ENCODE results near the gene ADIRF. TPM values are rescaled to one million over a fixed set of nuclear protein-coding genes. Genes with fewer than 3 reads are reported as not detected.
"Not testable (repeated sequence)": the region's sequence is repeated elsewhere in the genome, so short reads cannot be mapped to it uniquely, and the experiment has no call there.

ADIRF gene
- total RNA-seq, 1 donor from 2014 or later = 21.9 TPM

GRCh38 chr10:86945361-86946212 is 22.7 kb upstream of the ADIRF start:
- no peak for DNase-seq (ENCODE audit: low spot score)

DNA sequence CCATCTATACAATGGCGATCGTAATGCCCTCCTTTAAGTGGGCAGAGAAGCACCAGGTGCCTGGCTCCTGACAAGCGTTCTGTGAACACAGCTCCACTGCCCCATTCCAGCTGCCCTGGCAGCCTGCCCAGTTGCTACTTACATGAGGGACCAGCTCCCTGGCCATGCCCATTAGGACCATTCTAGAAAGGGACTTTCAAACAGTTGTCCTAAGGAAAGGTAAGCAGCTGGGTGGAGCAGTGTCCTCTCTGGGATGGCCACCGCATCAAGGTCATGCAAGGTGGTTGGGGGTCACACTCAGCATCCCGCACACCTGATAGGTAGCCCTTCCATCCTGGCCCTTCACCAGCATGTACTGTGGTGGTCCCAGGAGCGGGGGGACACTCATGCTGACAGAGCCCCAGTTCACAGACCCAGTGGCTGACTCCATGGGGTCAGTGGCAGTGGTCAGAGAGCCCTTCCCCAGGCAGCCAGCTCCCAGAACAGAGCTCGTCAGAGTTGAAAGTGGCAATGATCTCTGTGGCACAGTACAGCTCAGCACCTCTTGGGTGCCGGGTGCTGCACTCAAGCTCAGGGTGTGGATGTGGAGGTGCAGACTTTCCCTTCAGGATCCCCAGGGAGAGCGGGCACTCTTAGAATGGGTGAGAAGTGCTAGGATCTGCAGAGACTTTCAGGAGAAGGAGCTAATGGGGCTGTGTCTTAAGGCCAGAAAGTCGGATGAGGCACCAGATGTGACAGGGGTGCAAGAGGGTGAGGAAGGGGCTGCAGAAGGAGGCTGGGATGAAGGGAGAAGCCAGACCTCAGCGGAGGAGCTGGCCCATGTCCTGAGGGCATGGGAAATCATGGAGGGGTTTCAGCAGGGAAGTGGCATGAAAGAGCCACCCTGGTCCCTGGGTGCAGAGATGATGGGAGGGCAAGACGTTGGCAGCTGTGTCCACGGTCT is 21.8 kb upstream of the ADIRF start:
- DNase-seq (ENCODE audit: low spot score) = no peak

- DNase-seq (ENCODE audit: low spot score) = not testable (repeated sequence)
These were observed 20.5 kb upstream of the ADIRF start for GRCh38 chr10:86947806-86948205.

DNA sequence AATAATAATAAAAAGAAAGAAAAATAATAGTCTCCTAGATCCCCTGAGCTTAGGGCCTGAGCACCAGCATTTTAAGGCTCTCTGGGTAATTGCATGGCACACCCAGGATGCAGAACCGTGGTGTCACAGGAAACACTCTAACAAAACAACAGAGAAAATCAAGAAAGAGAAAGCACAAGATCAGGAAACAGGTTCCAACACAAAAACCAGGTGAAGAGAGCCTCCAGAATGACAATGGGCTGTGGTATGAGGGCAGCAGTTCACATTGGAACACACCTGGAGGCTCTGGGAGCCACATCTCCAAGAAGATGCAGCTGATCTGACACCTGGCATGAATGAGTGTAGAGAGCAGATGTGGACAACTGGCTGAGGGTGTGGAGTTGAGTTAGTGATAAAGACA is 17.9 kb upstream of the ADIRF start:
- no peak for DNase-seq (ENCODE audit: low spot score)

- DNase-seq (ENCODE audit: low spot score) = no peak
These were observed 17.0 kb upstream of the ADIRF start for GRCh38 chr10:86951184-86951761.

- no peak for DNase-seq (ENCODE audit: low spot score)
These were observed 16.2 kb upstream of the ADIRF start for GRCh38 chr10:86952106-86952505.

GRCh38 chr10:86952697-86953096 is 15.6 kb upstream of the ADIRF start:
- DNase-seq (ENCODE audit: low spot score) = not testable (repeated sequence)

DNA sequence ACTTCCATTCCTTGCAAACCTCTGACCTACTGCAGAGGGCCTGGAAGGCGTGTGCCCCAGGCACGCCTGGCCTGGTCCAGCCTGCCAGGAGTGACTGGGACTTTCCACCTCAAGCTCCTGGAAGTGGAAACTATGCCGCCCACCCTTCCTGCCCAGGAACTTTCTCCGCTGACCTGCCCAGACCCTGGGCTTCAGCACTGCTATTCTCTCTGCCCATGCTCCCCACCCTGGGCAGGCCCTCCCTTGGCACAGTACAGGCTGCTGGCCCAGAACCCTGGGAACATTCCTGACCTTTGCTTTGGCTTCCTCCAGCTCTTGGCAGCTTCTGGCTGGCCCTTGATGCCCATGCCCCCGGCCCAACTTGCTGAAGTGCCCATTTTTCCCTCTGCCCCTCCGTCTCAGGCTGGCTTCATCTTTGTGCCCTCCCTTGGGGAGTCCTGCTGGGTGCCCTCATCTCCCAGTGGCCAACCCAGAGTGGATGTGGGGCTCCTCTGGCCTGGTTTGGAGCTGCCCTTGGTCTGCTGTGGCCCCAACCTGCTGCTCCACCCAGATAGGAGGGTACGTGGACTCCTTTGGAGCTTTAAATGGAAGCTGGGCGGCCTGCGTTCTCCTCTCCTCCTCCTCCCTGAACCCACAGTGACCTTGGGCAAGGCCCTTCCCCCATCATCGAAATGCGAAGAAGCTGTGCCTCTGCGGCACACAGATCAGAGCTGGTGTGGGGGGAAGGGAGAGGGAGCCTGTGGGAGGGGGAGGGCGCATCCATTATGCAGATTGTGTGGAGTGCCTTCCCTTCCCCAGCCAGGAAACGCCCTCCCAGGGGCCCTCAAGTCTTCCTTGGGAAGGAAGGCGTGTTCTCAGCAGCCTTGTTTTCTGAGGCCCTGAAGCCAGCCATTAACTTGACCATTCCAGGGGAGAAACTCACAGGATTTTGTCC is 14.3 kb upstream of the ADIRF start:
- DNase-seq (ENCODE audit: low spot score) = peak; percentile 98

DNA sequence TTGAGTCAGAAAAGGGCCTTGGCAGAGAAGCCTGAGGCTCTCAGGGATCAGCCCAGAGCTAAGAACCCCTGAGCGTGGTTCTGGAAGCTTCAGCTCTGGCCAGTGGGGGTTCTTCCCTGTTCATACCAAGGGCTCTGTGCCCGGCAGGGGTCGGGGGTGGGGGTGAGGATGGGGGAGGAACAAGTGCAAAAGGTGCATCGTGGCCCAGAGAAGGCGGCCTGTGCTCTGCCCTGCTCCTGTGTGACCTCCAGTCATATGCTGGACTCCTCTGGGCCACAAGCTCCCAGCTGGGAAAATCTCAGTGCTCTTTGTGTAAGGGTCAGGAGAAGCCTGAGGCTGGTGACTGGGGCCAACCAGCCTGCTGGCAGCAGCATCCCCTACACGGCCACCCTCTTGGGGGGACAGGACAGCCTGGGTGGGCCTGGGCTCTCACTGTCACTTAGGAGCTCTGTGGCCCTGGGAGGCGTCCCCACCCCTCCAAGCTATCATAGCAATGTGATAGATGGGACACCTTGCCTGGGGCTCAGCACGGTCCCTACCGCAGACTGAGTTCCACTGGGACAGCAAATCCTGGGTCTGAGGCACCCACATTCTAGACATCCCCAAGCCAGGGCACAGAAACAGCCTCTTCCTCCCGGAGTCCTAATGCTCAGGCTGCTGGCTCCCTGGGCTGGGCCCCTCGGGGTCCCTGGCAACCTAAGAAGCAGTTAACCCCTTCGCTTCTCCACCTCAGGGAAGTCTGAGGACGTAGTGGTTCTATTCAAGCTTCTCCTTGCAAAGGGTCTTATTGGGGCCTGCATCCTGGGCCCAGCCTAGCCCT is 13.4 kb upstream of the ADIRF start:
- no peak for DNase-seq (ENCODE audit: low spot score)

- peak; percentile 59 for DNase-seq (ENCODE audit: low spot score)
These were observed 12.6 kb upstream of the ADIRF start for GRCh38 chr10:86955501-86956194.

DNA sequence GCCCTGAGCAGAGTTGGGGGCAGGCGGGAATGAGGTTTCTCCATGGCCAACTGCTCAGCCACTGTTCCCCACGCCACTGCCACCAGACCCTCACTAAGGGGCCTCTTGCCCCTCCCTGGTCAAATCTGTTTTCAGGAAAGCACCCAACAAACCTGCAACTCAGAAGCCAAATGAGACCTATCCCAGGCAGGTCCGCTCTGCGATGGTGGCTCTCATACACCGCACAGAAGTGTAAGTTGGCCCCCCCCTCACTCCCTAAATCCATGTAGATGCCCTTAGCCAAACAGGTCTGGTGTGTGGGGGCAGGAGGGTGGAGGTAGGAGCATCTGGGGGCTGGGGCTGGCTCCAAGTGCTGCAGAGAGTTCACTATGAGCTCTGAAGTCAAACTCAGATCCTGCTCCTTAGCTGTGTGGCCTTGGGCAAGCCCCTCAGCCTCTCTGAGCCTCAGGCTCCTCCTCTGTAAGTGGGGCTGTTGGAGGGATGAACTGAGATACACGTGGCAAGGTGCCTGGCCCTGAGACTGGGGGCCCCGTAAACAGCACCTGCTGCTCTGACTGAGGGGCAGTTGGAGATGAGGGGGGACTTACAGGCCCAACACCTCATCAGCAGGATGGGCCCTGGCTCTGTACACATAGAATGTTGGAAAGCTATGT is 12.0 kb upstream of the ADIRF start:
- no peak for DNase-seq (ENCODE audit: low spot score)

GRCh38 chr10:86956848-86957448 is 11.3 kb upstream of the ADIRF start:
- DNase-seq (ENCODE audit: low spot score) = no peak

- peak; percentile 51 for DNase-seq (ENCODE audit: low spot score)
These were observed 10.7 kb upstream of the ADIRF start, which contains the start of gene MMRN2 for GRCh38 chr10:86957471-86958115. Gene MMRN2 (minus strand): TSS chr10:86957615. CDS start chr10:86957541, 74 bp downstream.

DNA sequence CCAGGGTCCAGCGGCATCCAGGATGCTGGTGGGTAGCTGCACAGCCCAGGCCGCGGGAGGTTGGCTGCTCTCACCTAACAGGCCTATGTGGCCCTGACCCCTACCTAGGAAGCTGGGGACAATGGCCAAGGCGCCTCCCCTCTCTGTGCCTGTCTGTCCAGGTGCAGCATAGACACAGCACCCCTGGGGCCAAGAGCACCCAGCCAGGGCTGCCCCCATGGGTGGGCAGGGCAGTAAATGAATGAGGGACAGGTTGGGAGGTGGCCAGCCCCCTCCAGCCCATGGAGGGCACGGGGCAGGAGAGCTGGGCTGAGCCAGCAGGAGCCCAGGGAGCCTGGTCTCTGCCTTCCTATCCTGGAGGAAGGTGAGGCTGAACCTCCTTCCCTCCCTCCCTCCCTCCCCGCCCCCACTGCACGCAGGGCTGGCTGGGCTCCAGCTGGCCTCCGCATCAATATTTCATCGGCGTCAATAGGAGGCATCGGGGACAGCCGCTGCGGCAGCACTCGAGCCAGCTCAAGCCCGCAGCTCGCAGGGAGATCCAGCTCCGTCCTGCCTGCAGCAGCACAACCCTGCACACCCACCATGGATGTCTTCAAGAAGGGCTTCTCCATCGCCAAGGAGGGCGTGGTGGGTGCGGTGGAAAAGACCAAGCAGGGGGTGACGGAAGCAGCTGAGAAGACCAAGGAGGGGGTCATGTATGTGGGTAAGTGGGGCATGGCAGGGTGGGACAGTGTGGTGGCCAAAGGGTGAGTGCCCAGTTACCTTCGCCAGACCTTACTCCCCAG is 10.0 kb upstream of the ADIRF start, which contains the start of gene SNCG:
SNCG (plus strand) TSS at position 484 of the 785 bp plus-strand sequence; CDS start at position 583, 99 bp downstream.
- no peak for DNase-seq (ENCODE audit: low spot score)

DNA sequence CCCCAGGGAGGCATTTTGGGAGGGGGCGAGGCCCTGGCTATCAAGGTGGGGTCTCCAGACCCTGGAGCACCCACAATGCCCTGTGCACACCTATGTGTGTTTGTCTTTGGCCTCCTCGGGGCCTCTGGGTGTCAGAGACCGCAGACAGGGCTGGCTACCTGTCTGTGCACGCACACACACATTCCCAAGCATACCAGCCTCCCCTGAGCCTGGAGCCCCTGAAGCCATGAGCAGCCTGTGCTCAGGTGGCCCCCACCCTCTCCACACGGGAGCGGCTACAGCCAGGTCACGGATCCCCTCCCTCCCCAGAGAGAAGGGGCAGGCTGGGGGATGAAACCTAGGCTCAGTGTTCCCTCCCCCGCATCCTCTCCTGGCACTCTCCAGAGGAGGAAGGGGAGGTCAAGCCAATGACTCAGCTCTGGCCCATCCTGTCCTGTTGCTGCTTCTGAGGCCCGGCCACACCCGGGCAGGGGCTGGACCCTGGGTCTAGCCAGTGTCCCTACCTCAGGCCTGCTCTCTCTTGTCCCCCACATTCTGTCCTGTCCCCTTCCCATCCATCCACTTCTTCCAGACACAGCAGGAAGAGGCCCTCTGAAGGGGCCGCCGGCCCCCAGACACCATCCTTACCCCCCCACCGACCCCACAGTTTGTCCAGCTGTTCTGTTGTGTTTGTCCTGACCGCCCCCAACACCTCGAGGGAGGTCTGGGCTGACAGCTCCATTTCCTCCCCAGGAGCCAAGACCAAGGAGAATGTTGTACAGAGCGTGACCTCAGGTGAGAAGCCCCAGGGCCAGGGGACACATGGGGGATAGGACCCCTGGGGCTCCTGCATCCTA is 9.2 kb upstream of the ADIRF start:
- peak; percentile 74 for DNase-seq (ENCODE audit: low spot score)

GRCh38 chr10:86959737-86960002 is 8.6 kb upstream of the ADIRF start:
- DNase-seq (ENCODE audit: low spot score) = no peak

Measured in umbilical cord (tissue), 2 donors.